T-helper 2 cell treated with Interferon-gamma antibody and Interleukin-4, amounts not matched to agents 5 μg/mL and 100 μg/mL, for 36 hours (primary cell): ENCODE measurements around the gene PDE6A.
"Not testable (repeated sequence)": the region's sequence is repeated elsewhere in the genome, so short reads cannot be mapped to it uniquely, and the experiment has no call there.

ENCODE experiments used
- DNase-seq: peaks from one replicate; pipeline ENCODE4 v3.0.0; 2021; ENCODE audit warnings: low spot score
- H3K27ac Mint-ChIP-seq: one replicate; pipeline ENCODE4 v1.8.0; 2021; ENCODE audit warnings: mild to moderate bottlenecking, mixed read lengths
- H3K27me3 Mint-ChIP-seq: one replicate; pipeline ENCODE4 v1.8.0; 2021; ENCODE audit warnings: low read depth, mixed read lengths
- H3K36me3 Mint-ChIP-seq: one replicate; pipeline ENCODE4 v1.8.0; 2021; ENCODE audit warnings: low read depth, mixed read lengths
- H3K4me1 Mint-ChIP-seq: one replicate; pipeline ENCODE4 v1.8.0; 2021; ENCODE audit warnings: low read depth, mixed read lengths
- H3K4me3 Mint-ChIP-seq: one replicate; pipeline ENCODE4 v1.8.0; 2022; ENCODE audit warnings: mild to moderate bottlenecking, moderate library complexity, mixed read lengths
- H3K9me3 Mint-ChIP-seq: one replicate; pipeline ENCODE4 v1.8.0; 2021; ENCODE audit warnings: mixed read lengths

Gene PDE6A

GRCh38 chr5:149863830-149864229, 80.8 kb downstream of the PDE6A start:
- no peak for DNase-seq
- Mint-ChIP-seq H3K4me3 (no peak overlapping the region), H3K36me3 (no peaks in the 10 kb centered on the region), H3K9me3 (no peaks in the 10 kb centered on the region), H3K27ac (no peak overlapping the region), H3K4me1 (peaks cover 7% of the 10 kb centered on the region), H3K27me3 (no peaks in the 10 kb centered on the region)

GRCh38 chr5:149863176-149863575, 81.4 kb downstream of the PDE6A start:
- Mint-ChIP-seq H3K36me3 (no peaks in the 10 kb centered on the region), H3K9me3 (no peaks in the 10 kb centered on the region), H3K27me3 (no peaks in the 10 kb centered on the region), H3K4me3 (no peak overlapping the region), H3K27ac (no peak overlapping the region), H3K4me1 (peaks cover 7% of the 10 kb centered on the region)
- no peak for DNase-seq

- DNase-seq = no peak
- H3K9me3 Mint-ChIP-seq = no peaks in the 10 kb centered on the region
- H3K27ac Mint-ChIP-seq = no peak overlapping the region
- no peak overlapping the region for H3K4me3 Mint-ChIP-seq
- no peaks in the 10 kb centered on the region for H3K36me3 Mint-ChIP-seq
- H3K4me1 Mint-ChIP-seq = peaks cover 7% of the 10 kb centered on the region
- H3K27me3 Mint-ChIP-seq = no peaks in the 10 kb centered on the region
These were observed 83.7 kb downstream of the PDE6A start for GRCh38 chr5:149860801-149861322.

GRCh38 chr5:149859746-149860145, 84.8 kb downstream of the PDE6A start:
- no peaks in the 10 kb centered on the region for H3K27me3 Mint-ChIP-seq
- H3K36me3 Mint-ChIP-seq = no peaks in the 10 kb centered on the region
- H3K9me3 Mint-ChIP-seq = no peaks in the 10 kb centered on the region
- no peak overlapping the region for H3K27ac Mint-ChIP-seq
- DNase-seq = no peak
- H3K4me1 Mint-ChIP-seq = peaks cover 7% of the 10 kb centered on the region
- no peak overlapping the region for H3K4me3 Mint-ChIP-seq

- not testable (repeated sequence) for H3K27me3 Mint-ChIP-seq, H3K9me3 Mint-ChIP-seq, H3K4me1 Mint-ChIP-seq, H3K36me3 Mint-ChIP-seq, DNase-seq, H3K27ac Mint-ChIP-seq, H3K4me3 Mint-ChIP-seq
These were observed 86.1 kb downstream of the PDE6A start for GRCh38 chr5:149858481-149858880.

- Mint-ChIP-seq H3K9me3 (no peaks in the 10 kb centered on the region), H3K4me1 (peaks cover 7% of the 10 kb centered on the region), H3K36me3 (no peaks in the 10 kb centered on the region), H3K27me3 (no peaks in the 10 kb centered on the region), H3K4me3 (no peak overlapping the region), H3K27ac (no peak overlapping the region)
- no peak for DNase-seq
These were observed 87.1 kb downstream of the PDE6A start for GRCh38 chr5:149857499-149857898.

GRCh38 chr5:149855366-149855765, 89.2 kb downstream of the PDE6A start:
- Mint-ChIP-seq H3K4me1 (no peaks in the 10 kb centered on the region), H3K4me3 (no peak overlapping the region), H3K27ac (no peak overlapping the region), H3K9me3 (no peaks in the 10 kb centered on the region), H3K27me3 (no peaks in the 10 kb centered on the region), H3K36me3 (no peaks in the 10 kb centered on the region)
- DNase-seq = no peak

GRCh38 chr5:149854866-149855265, 89.7 kb downstream of the PDE6A start:
- H3K9me3 Mint-ChIP-seq = no peaks in the 10 kb centered on the region
- no peak overlapping the region for H3K4me3 Mint-ChIP-seq
- no peaks in the 10 kb centered on the region for H3K36me3 Mint-ChIP-seq
- no peak for DNase-seq
- no peaks in the 10 kb centered on the region for H3K27me3 Mint-ChIP-seq
- no peak overlapping the region for H3K27ac Mint-ChIP-seq
- H3K4me1 Mint-ChIP-seq = no peaks in the 10 kb centered on the region

GRCh38 chr5:149853701-149854100, 90.9 kb downstream of the PDE6A start:
- no peaks in the 10 kb centered on the region for H3K27me3 Mint-ChIP-seq
- no peaks in the 10 kb centered on the region for H3K36me3 Mint-ChIP-seq
- no peak overlapping the region for H3K4me3 Mint-ChIP-seq
- no peak overlapping the region for H3K27ac Mint-ChIP-seq
- no peaks in the 10 kb centered on the region for H3K9me3 Mint-ChIP-seq
- H3K4me1 Mint-ChIP-seq = no peaks in the 10 kb centered on the region
- no peak for DNase-seq

GRCh38 chr5:149853331-149853648, 91.3 kb downstream of the PDE6A start:
- no peak for DNase-seq
- no peaks in the 10 kb centered on the region for H3K36me3 Mint-ChIP-seq
- no peaks in the 10 kb centered on the region for H3K9me3 Mint-ChIP-seq
- no peak overlapping the region for H3K27ac Mint-ChIP-seq
- H3K27me3 Mint-ChIP-seq = no peaks in the 10 kb centered on the region
- no peaks in the 10 kb centered on the region for H3K4me1 Mint-ChIP-seq
- H3K4me3 Mint-ChIP-seq = no peak overlapping the region

- H3K27ac Mint-ChIP-seq = no peak overlapping the region
These were observed 91.8 kb downstream of the PDE6A start for GRCh38 chr5:149852641-149853330.

GRCh38 chr5:149851211-149851610, 93.4 kb downstream of the PDE6A start:
- H3K4me3 Mint-ChIP-seq = no peak overlapping the region
- DNase-seq = no peak

More at GRCh38 chr5:149852641-149853330, 91.8 kb downstream of the PDE6A start:
- H3K4me3 Mint-ChIP-seq = no peak overlapping the region
- no peaks in the 10 kb centered on the region for H3K9me3 Mint-ChIP-seq
- DNase-seq = peak; percentile 21
- no peaks in the 10 kb centered on the region for H3K4me1 Mint-ChIP-seq
- no peaks in the 10 kb centered on the region for H3K36me3 Mint-ChIP-seq
- H3K27me3 Mint-ChIP-seq = no peaks in the 10 kb centered on the region

GRCh38 chr5:149849966-149850910, 94.4 kb downstream of the PDE6A start:
- no peak overlapping the region for H3K27ac Mint-ChIP-seq
- H3K4me3 Mint-ChIP-seq = no peak overlapping the region
- DNase-seq = no peak
- no peaks in the 10 kb centered on the region for H3K4me1 Mint-ChIP-seq
- H3K36me3 Mint-ChIP-seq = peaks cover 7% of the 10 kb centered on the region
- no peaks in the 10 kb centered on the region for H3K27me3 Mint-ChIP-seq
- H3K9me3 Mint-ChIP-seq = no peaks in the 10 kb centered on the region

More at GRCh38 chr5:149851211-149851610, 93.4 kb downstream of the PDE6A start:
- H3K27ac Mint-ChIP-seq = no peak overlapping the region
- H3K9me3 Mint-ChIP-seq = no peaks in the 10 kb centered on the region
- peaks cover 3% of the 10 kb centered on the region for H3K36me3 Mint-ChIP-seq
- H3K4me1 Mint-ChIP-seq = no peaks in the 10 kb centered on the region
- no peaks in the 10 kb centered on the region for H3K27me3 Mint-ChIP-seq

- no peaks in the 10 kb centered on the region for H3K9me3 Mint-ChIP-seq
- no peak overlapping the region for H3K27ac Mint-ChIP-seq
- no peaks in the 10 kb centered on the region for H3K4me1 Mint-ChIP-seq
- H3K36me3 Mint-ChIP-seq = peaks cover 10% of the 10 kb centered on the region
- DNase-seq = no peak
- no peaks in the 10 kb centered on the region for H3K27me3 Mint-ChIP-seq
- H3K4me3 Mint-ChIP-seq = no peak overlapping the region
These were observed 95.2 kb downstream of the PDE6A start for GRCh38 chr5:149849280-149849965.
